Stimulated activated CD8-positive, alpha-beta memory T cell treated with anti-CD3 and anti-CD28 coated beads, Interleukin-7, amount 100 ng/mL, for 1 hour (primary cell): ENCODE results near the gene RUBCNL.

Experiments used
- DNase-seq, 2 donors: peaks; one replicate each; pipeline ENCODE4 v3.0.0-alpha.2; 2020; ENCODE audit warnings: low read depth in 2 of 2

RUBCNL gene

DNA sequence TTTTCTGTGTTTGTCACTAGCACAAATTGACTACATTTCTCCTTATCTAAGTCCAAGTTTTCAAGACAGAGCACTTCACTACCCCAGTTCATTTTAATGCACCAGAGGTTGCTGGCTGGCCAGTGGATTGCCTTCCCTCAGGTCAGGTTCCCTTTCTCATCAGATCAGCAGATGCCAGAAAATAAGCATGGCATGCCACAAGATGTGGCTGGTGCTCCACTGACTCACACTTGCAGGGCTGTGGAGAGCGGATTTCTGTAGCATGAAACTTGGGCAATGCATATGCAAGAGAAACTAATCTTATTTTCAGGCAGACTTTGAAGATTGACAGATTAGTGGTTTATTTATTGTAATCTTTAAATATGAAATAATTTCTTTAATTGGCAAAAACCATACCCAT is 79.5 kb downstream of the RUBCNL start:
- DNase-seq, result no peak

- no peak for DNase-seq
These were observed 82.5 kb downstream of the RUBCNL start for GRCh38 chr13:46304546-46304945.

- no peak for DNase-seq
These were observed 83.2 kb downstream of the RUBCNL start for GRCh38 chr13:46303742-46304385.

DNA sequence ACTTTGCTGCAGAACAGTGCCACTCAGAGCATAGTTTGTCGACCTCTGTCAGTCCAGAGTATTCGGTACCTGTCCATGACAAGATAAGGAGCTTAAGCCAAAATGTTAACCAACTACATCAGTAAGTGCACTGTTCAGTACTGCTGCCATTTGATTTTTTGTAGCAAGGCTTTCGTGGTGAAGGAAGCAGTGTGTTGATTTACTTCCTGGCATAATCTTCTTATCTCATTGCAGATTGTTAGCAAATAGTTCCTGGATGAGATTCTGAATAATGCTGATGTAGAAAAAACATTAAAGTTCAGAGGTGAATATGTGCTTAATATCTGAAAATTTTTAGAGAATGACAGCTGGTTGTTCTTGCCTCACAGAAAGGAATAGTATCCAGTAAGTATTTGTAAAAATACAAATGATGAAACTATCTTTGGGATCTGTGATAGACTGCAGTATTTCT is 89.7 kb downstream of the RUBCNL start:
- no peak for DNase-seq

DNA sequence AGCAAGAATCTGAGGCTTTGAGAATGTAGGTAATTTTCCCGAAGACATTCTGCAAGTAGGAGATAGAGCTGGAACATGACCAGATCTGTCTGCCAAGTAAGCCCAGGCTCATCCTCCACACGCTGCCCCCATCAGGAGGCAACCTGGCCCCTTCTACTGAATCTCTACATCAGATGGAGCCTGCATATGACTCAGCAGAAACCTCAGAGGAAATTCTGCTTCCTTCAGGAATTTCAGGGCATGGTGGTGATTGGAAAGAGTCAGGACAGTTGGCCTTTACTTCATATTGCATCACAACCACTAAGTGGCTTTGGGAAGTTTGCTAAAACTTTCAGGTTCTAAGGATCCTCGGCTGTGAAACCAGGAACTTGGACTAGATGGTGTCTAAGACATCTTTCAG is 90.1 kb downstream of the RUBCNL start:
- no peak for DNase-seq

- DNase-seq, result no peak
These were observed 90.8 kb downstream of the RUBCNL start for GRCh38 chr13:46296115-46296822.

GRCh38 chr13:46295491-46296114 is 91.4 kb downstream of the RUBCNL start:
- DNase-seq, result peak; percentile 28 to 37

- no peak for DNase-seq
These were observed 93.6 kb downstream of the RUBCNL start for GRCh38 chr13:46293436-46293835.
